Spinal cord (tissue), 10 donors: Measurements from ENCODE around the gene ADAM15. TPM values are rescaled to one million over a fixed set of nuclear protein-coding genes. Genes with fewer than 3 reads are reported as not detected.

Experiments used
- DNase-seq, 6 donors: peaks; one replicate each; pipeline versions ENCODE4 v3.0.0 to v3.0.0-alpha.2; 2013 to 2015; ENCODE audit warnings: low spot score in 6 of 6, low read depth in 4 of 6
- H3K27ac ChIP-seq: one replicate; pipeline ENCODE4 v1.5.1; 2013; ENCODE audit warnings: low read depth, low read length, control low read depth
- H3K27me3 ChIP-seq: one replicate; pipeline ENCODE4 v1.6.1; 2013; ENCODE audit warnings: low read length; ENCODE audit not compliant: control insufficient read depth, insufficient read depth
- H3K36me3 ChIP-seq: one replicate; pipeline ENCODE4 v1.6.1; 2013; ENCODE audit warnings: low read length; ENCODE audit not compliant: control insufficient read depth, insufficient read depth
- H3K4me1 ChIP-seq: one replicate; pipeline ENCODE4 v1.6.1; 2013; ENCODE audit warnings: low read length; ENCODE audit not compliant: control insufficient read depth, insufficient read depth
- H3K4me3 ChIP-seq: one replicate; pipeline ENCODE4 v1.5.1; 2013; ENCODE audit warnings: low read depth, low read length, control low read depth
- H3K9me3 ChIP-seq: one replicate; pipeline ENCODE4 v1.6.1; 2013; ENCODE audit warnings: low read length; ENCODE audit not compliant: control insufficient read depth, insufficient read depth
- WGBS: methylation state at CpG from one replicate; pipeline ENCODE4 v1.1.5; 2013; ENCODE audit warnings: missing lambda C conversion rate; ENCODE audit not compliant: insufficient coverage; 5-methylcytosine and 5-hydroxymethylcytosine counted together
- polyA plus RNA-seq, 2 donors: library from polyadenylated mRNA; unstranded; fragments of 120-200 nt; gene quantifications; one replicate each; pipeline ENCODE4 v1.2.1, GENCODE V29; 2013; ENCODE audit not compliant: insufficient read length in 2 of 2
- total RNA-seq, 2 donors: library from RNA; depleted of rRNA in 1 of 2; stranded (reverse); fragments of 120-200 nt in 1 of 2; fragments of >200 nt in 1 of 2; gene quantifications; one replicate each; pipeline versions ENCODE4 v1.2.3 to v1.2.4, GENCODE V29; 2013 to 2014
- donor health status: healthy.

The ADAM15 gene
- total and polyA plus RNA-seq, 4 donors, result 29.9 to 100 (median 65.8) TPM

- peaks cover 49% of the 10 kb centered on the region for H3K4me1 ChIP-seq
- 83% methylated on average over 1 of the region's 6 CpGs for WGBS
- DNase-seq, result no peak
- no peak overlapping the region for H3K27ac ChIP-seq
- peaks cover 40% of the 10 kb centered on the region for H3K36me3 ChIP-seq
- H3K4me3 ChIP-seq, result no peak overlapping the region
- H3K27me3 ChIP-seq, result no peaks in the 10 kb centered on the region
- H3K9me3 ChIP-seq, result no peaks in the 10 kb centered on the region
Measured at GRCh38 chr1:155011437-155012025, 39.6 kb upstream of the ADAM15 start.

GRCh38 chr1:155012026-155012546 is 39.0 kb upstream of the ADAM15 start:
- Histone ChIP-seq H3K4me3 (no peak overlapping the region), H3K27me3 (no peaks in the 10 kb centered on the region), H3K27ac (no peak overlapping the region), H3K9me3 (no peaks in the 10 kb centered on the region), H3K36me3 (peaks cover 41% of the 10 kb centered on the region), H3K4me1 (peaks cover 50% of the 10 kb centered on the region)
- DNase-seq, result peak in 3 of 6 donors; percentile 23 to 84 (median 79)
- WGBS, result 6% methylated on average over 3 of the region's 9 CpGs

GRCh38 chr1:155012776-155013602 is 38.1 kb upstream of the ADAM15 start:
- H3K27ac ChIP-seq, result no peak overlapping the region
- H3K27me3 ChIP-seq, result no peaks in the 10 kb centered on the region
- no peak overlapping the region for H3K4me3 ChIP-seq
- whole genome bisulfite sequencing, result 86% methylated on average over 1 of the region's 3 CpGs
- no peak for DNase-seq
- peaks cover 50% of the 10 kb centered on the region for H3K4me1 ChIP-seq
- peaks cover 36% of the 10 kb centered on the region for H3K36me3 ChIP-seq
- H3K9me3 ChIP-seq, result no peaks in the 10 kb centered on the region

GRCh38 chr1:155013632-155014031 is 37.5 kb upstream of the ADAM15 start:
- peaks cover 45% of the 10 kb centered on the region for H3K4me1 ChIP-seq

GRCh38 chr1:155014709-155015508 is 36.2 kb upstream of the ADAM15 start:
- Histone ChIP-seq H3K36me3 (peaks cover 30% of the 10 kb centered on the region), H3K4me3 (no peak overlapping the region), H3K27me3 (no peaks in the 10 kb centered on the region), H3K9me3 (no peaks in the 10 kb centered on the region), H3K27ac (no peak overlapping the region), H3K4me1 (peaks cover 39% of the 10 kb centered on the region)
- WGBS, result 86% methylated on average over 23 of the region's 31 CpGs
- no peak for DNase-seq

More at GRCh38 chr1:155013632-155014031, 37.5 kb upstream of the ADAM15 start:
- Histone ChIP-seq H3K27ac (no peak overlapping the region), H3K4me3 (no peak overlapping the region), H3K36me3 (peaks cover 33% of the 10 kb centered on the region), H3K9me3 (no peaks in the 10 kb centered on the region), H3K27me3 (no peaks in the 10 kb centered on the region)
- no peak for DNase-seq
- WGBS, result 61% methylated on average over 7 of the region's 8 CpGs

GRCh38 chr1:155015527-155016230 is 35.4 kb upstream of the ADAM15 start:
- peaks cover 29% of the 10 kb centered on the region for H3K36me3 ChIP-seq
- H3K4me3 ChIP-seq, result no peak overlapping the region
- 91% methylated on average over 16 of the region's 16 CpGs for WGBS
- H3K4me1 ChIP-seq, result peaks cover 36% of the 10 kb centered on the region
- no peak for DNase-seq
- H3K9me3 ChIP-seq, result no peaks in the 10 kb centered on the region
- H3K27ac ChIP-seq, result no peak overlapping the region
- H3K27me3 ChIP-seq, result no peaks in the 10 kb centered on the region

- no peak overlapping the region for H3K27ac ChIP-seq
- WGBS, result 93% methylated on average over 25 of the region's 26 CpGs
- no peak for DNase-seq
- H3K4me1 ChIP-seq, result peaks cover 30% of the 10 kb centered on the region
- H3K36me3 ChIP-seq, result peaks cover 24% of the 10 kb centered on the region
- H3K4me3 ChIP-seq, result no peak overlapping the region
- no peaks in the 10 kb centered on the region for H3K9me3 ChIP-seq
- no peaks in the 10 kb centered on the region for H3K27me3 ChIP-seq
Measured at GRCh38 chr1:155016231-155016831, 34.8 kb upstream of the ADAM15 start.

- Histone ChIP-seq H3K4me3 (peak overlapping the region; percentile 43), H3K27ac (peak overlapping the region; percentile 44), H3K27me3 (no peaks in the 10 kb centered on the region), H3K4me1 (peaks cover 20% of the 10 kb centered on the region), H3K9me3 (no peaks in the 10 kb centered on the region), H3K36me3 (peaks cover 23% of the 10 kb centered on the region)
- DNase-seq, result peak in 4 of 6 donors; percentile 56 to 95 (median 84)
- 0% methylated on average over 26 of the region's 49 CpGs for WGBS
Measured at GRCh38 chr1:155017041-155017945, 33.8 kb upstream of the ADAM15 start.
